HepG2 (cell line): Measurements from ENCODE around the gene GRIA3. TPM values are rescaled to one million over a fixed set of nuclear protein-coding genes. Genes with fewer than 3 reads are reported as not detected.

Experiments used
- ATAC-seq: fragments of 200-7000 bp; cut with Tn5 transposase; 3 replicates; pipeline ENCODE4 v1.9.1; 2020; ENCODE audit warnings: mild to moderate bottlenecking, moderate library complexity
- BruUV-seq: library from RNA; stranded (reverse); fragments of 400-500 nt; replicated peaks from 2 replicates; lab custom pipeline; 2021; lab: Mats Ljungman, UMichigan
- CTCF ChIA-PET: fragments of 300-600 bp; formaldehyde crosslinking; extraction: SDS; loops from one replicate; lab custom pipeline; 2021; ENCODE audit warnings: low total read pairs, inconsistent platforms, low intra/inter-chr PET ratio; lab: Yijun Ruan, JAX
- POLR2A ChIA-PET: fragments of 350-600 bp; sonication (Branson Sonifier 250); formaldehyde crosslinking; loops from one replicate; lab custom pipeline; 2020; ENCODE audit warnings: antibody characterized with exemption, inconsistent platforms; lab: Yijun Ruan, JAX
- DNase-seq: peaks from one replicate; pipeline ENCODE4 v3.0.0-alpha.2; 2015; ENCODE audit warnings: low spot score
- FAIRE-seq: peaks from 3 replicates; lab custom pipeline; 2011; peaks lifted over from hg19 to GRCh38; lab: Jason Lieb, UNC
- H2AFZ ChIP-seq: one replicate; pipeline ENCODE4 v1.6.1; 2011; ENCODE audit warnings: low read length, inconsistent platforms
- H3K27ac ChIP-seq: fragments of 300-600 bp; 3 replicates; pipeline ENCODE4 v1.8.0; 2011; ENCODE audit warnings: mixed run types, mild to moderate bottlenecking, mixed read lengths, low read length, inconsistent platforms; ENCODE audit not compliant: insufficient read depth; ENCODE audit errors: extremely low read length
- H3K27me3 ChIP-seq, 2 experiments: fragments of 200-600 bp in 1 of 2; 2 replicates in 1 of 2; 3 replicates in 1 of 2; pipeline versions ENCODE4 v1.6.0 to v1.8.0; 2011; ENCODE audit warnings: low read length in 2 of 2, mild to moderate bottlenecking in 2 of 2, moderate library complexity in 2 of 2, inconsistent platforms in 1 of 2; ENCODE audit not compliant: insufficient read depth in 2 of 2, control insufficient read depth in 1 of 2
- H3K36me3 ChIP-seq, 2 experiments: fragments of 200-600 bp in 1 of 2; replicated peaks in 1 of 2; 2 replicates in 1 of 2; 3 replicates in 1 of 2; pipeline versions ENCODE4 v1.5.1 to v1.8.0; 2011; ENCODE audit warnings: low read length in 2 of 2, inconsistent platforms in 1 of 2; ENCODE audit not compliant: insufficient read depth in 2 of 2, control insufficient read depth in 1 of 2
- H3K4me1 ChIP-seq: 2 replicates; pipeline ENCODE4 v1.5.1; 2012; ENCODE audit warnings: low read length, inconsistent platforms; ENCODE audit not compliant: insufficient read depth
- H3K4me2 ChIP-seq: 2 replicates; pipeline ENCODE4 v1.6.0; 2011; ENCODE audit warnings: low read depth, low read length, inconsistent platforms
- H3K4me3 ChIP-seq, 3 experiments: fragments of 200-600 bp in 1 of 3; sonication (generic), shearing (Covaris generic) in 1 of 3; replicated peaks in 1 of 3; 2 replicates each; pipeline ENCODE4 v1.5.1; 2011 to 2016; ENCODE audit warnings: low read length in 3 of 3, inconsistent platforms in 2 of 3, low read depth in 2 of 3, mild to moderate bottlenecking in 2 of 3, control low read depth in 1 of 3, mixed read lengths in 1 of 3; ENCODE audit not compliant: insufficient read depth in 1 of 3
- H3K79me2 ChIP-seq: one replicate; pipeline ENCODE4 v1.6.1; 2011; ENCODE audit warnings: low read length, inconsistent platforms; ENCODE audit not compliant: insufficient read depth
- H3K9ac ChIP-seq: 2 replicates; pipeline ENCODE4 v1.6.0; 2011; ENCODE audit warnings: mild to moderate bottlenecking, low read depth, low read length, inconsistent platforms; ENCODE audit not compliant: insufficient read depth
- H3K9me3 ChIP-seq: 2 replicates; pipeline ENCODE4 v1.5.1; 2012; ENCODE audit warnings: mild to moderate bottlenecking, low read length
- H4K20me1 ChIP-seq: 2 replicates; pipeline ENCODE4 v1.6.0; 2011; ENCODE audit warnings: inconsistent platforms, mild to moderate bottlenecking, low read length, moderate library complexity; ENCODE audit not compliant: insufficient read depth
- ARNTL ChIP-seq: sonication (generic); formaldehyde crosslinking; IDR thresholded peaks from 2 replicates; pipeline ENCODE4 v1.4.0; 2020; ENCODE audit warnings: mild to moderate bottlenecking, missing genetic modification reagents
- BATF2 ChIP-seq: sonication (generic); formaldehyde crosslinking; IDR thresholded peaks from 2 replicates; pipeline ENCODE4 v1.8.0; 2022; ENCODE audit warnings: mild to moderate bottlenecking, missing genetic modification reagents, moderate library complexity
- CREB3 ChIP-seq: sonication (generic); formaldehyde crosslinking; IDR thresholded peaks from 2 replicates; pipeline ENCODE4 v1.5.0; 2020; ENCODE audit warnings: missing genetic modification reagents
- GMEB1 ChIP-seq: sonication (generic); formaldehyde crosslinking; IDR thresholded peaks from 2 replicates; pipeline ENCODE4 v1.5.1; 2020; ENCODE audit warnings: missing genetic modification reagents, mild to moderate bottlenecking, borderline replicate concordance
- NFYC ChIP-seq: IDR thresholded peaks from 2 replicates; pipeline ENCODE4 v1.6.1; 2016; ENCODE audit warnings: missing genetic modification reagents, missing compliant biosample characterization
- PAF1 ChIP-seq: IDR thresholded peaks from 2 replicates; pipeline ENCODE4 v1.6.1; 2016; ENCODE audit warnings: missing genetic modification reagents, missing compliant biosample characterization
- RARG ChIP-seq: sonication (generic); formaldehyde crosslinking; IDR thresholded peaks from 2 replicates; pipeline ENCODE4 v1.4.0; 2020; ENCODE audit warnings: low read depth, mild to moderate bottlenecking, missing genetic modification reagents
- SOX5 ChIP-seq: IDR thresholded peaks from 2 replicates; pipeline ENCODE4 v1.6.1; 2016; ENCODE audit warnings: borderline replicate concordance
- USF2 ChIP-seq, 2 experiments: sonication (generic) in 1 of 2; formaldehyde crosslinking in 1 of 2; IDR thresholded peaks; 2 replicates each; pipeline versions ENCODE4 v1.5.1 to v1.6.1; 2011 to 2020; ENCODE audit warnings: borderline replicate concordance in 1 of 2, low read depth in 1 of 2, low read length in 1 of 2, mild to moderate bottlenecking in 1 of 2, missing genetic modification reagents in 1 of 2, moderate library complexity in 1 of 2
- ZFP37 ChIP-seq: sonication (generic); formaldehyde crosslinking; IDR thresholded peaks from 2 replicates; pipeline ENCODE4 v1.4.0; 2020; ENCODE audit warnings: missing genetic modification reagents, borderline replicate concordance
- ZNF160 ChIP-seq: sonication (generic); formaldehyde crosslinking; IDR thresholded peaks from 2 replicates; pipeline ENCODE4 v1.8.0; 2022; ENCODE audit warnings: mild to moderate bottlenecking, inconsistent platforms, missing genetic modification reagents
- ZNF484 ChIP-seq: sonication (generic); formaldehyde crosslinking; IDR thresholded peaks from 2 replicates; pipeline ENCODE4 v1.5.1; 2020; ENCODE audit warnings: mild to moderate bottlenecking, low read depth, missing genetic modification reagents, borderline replicate concordance
- ZNF609 ChIP-seq: sonication (generic); formaldehyde crosslinking; IDR thresholded peaks from 2 replicates; pipeline ENCODE4 v1.4.0; 2020; ENCODE audit warnings: mild to moderate bottlenecking, missing genetic modification reagents, borderline replicate concordance
- ZNF883 ChIP-seq: sonication (generic); formaldehyde crosslinking; IDR thresholded peaks from 2 replicates; pipeline ENCODE4 v1.5.1; 2020; ENCODE audit warnings: mild to moderate bottlenecking, missing genetic modification reagents; ENCODE audit errors: not compliant biosample characterization
- in situ Hi-C: cut with HindIII; loops from 2 replicates; pipeline ENCODE4 v1.10.0; 2017; ENCODE audit warnings: low pct_unique_long_range_greater_than_20kb; ENCODE audit not compliant: extremely low pct_ligation_motif_present
- intact Hi-C: fragments of 100-400 bp; cut with micrococcal nuclease; formaldehyde crosslinking; loops from one replicate; pipeline ENCODE4 v1.10.0; 2022; ENCODE audit not compliant: unreplicated experiment
- polyA plus RNA-seq, 8 experiments: library from polyadenylated mRNA; depleted of rRNA in 3 of 8; stranded (reverse) in 7 of 8; unstranded in 1 of 8; fragments of >200 nt; fragmentation: Illumina TruSeq in 4 of 8; extraction: Trizol in 4 of 8; gene quantifications; 2 replicates each; pipeline versions ENCODE4 v1.2.1 to v1.2.3, GENCODE V29; 2011 to 2016; ENCODE audit warnings: low read depth in 4 of 8, missing spikeins in 1 of 8, mixed read lengths in 1 of 8; ENCODE audit not compliant: insufficient read depth in 1 of 8
- total RNA-seq, 5 experiments: library from RNA; depleted of rRNA; stranded (reverse); fragments of >200 nt; fragmentation: Illumina TruSeq; extraction: Trizol; gene quantifications; 2 replicates each; pipeline ENCODE4 v1.2.3, GENCODE V29; 2016; ENCODE audit warnings: low read depth in 1 of 5

The GRIA3 gene
- total and polyA plus RNA-seq, 2 of the 13 experiments (the other 11 are each of a cell fraction or from before 2014, with no cell fraction given): not detected

- intact Hi-C loops: no loop called here
- no peak overlapping the region for H2AFZ ChIP-seq
- H3K4me3 ChIP-seq: no peak overlapping the region
- CTCF ChIA-PET: no interaction called here
- no peak for ATAC-seq
- H3K79me2 ChIP-seq: no peaks in the 10 kb centered on the region
- DNase-seq: no peak
- H3K9me3 ChIP-seq: no peaks in the 10 kb centered on the region
- FAIRE-seq: no peak
- POLR2A ChIA-PET: no interaction called here
- H3K36me3 ChIP-seq: no peaks in the 10 kb centered on the region
- H3K9ac ChIP-seq: no peak overlapping the region
- H3K27me3 ChIP-seq: no peaks in the 10 kb centered on the region
- no TSS peak for BruUV-seq
- no peaks in the 10 kb centered on the region for H4K20me1 ChIP-seq
- in situ Hi-C loops: no loop called here
- H3K4me1 ChIP-seq: no peaks in the 10 kb centered on the region
- H3K27ac ChIP-seq: no peak overlapping the region
- no peak overlapping the region for H3K4me2 ChIP-seq
- no peak for TF ChIP-seq ZNF883
- TF ChIP-seq ZNF609 (CRISPR knock-in tag): no peak
- TF ChIP-seq BATF2 (CRISPR knock-in tag): no peak
- TF ChIP-seq RARG (CRISPR knock-in tag): no peak
- no peak for TF ChIP-seq USF2 (IDR thresholded peaks at IDR 0.05; ENCODE audit: low read depth, low read length)
- no peak for TF ChIP-seq USF2 (CRISPR knock-in tag; IDR thresholded peaks at IDR 0.05; ENCODE audit: borderline replicate concordance)
- TF ChIP-seq PAF1 (CRISPR knock-in tag): no peak
- TF ChIP-seq ZNF484 (CRISPR knock-in tag): no peak
- no peak for TF ChIP-seq GMEB1
- no peak for TF ChIP-seq ARNTL (CRISPR knock-in tag)
- TF ChIP-seq ZFP37: no peak
- no peak for TF ChIP-seq CREB3
- no peak for TF ChIP-seq ZNF160
- no peak for TF ChIP-seq NFYC (CRISPR knock-in tag)
- TF ChIP-seq SOX5 (CRISPR knock-in tag): no peak
These were observed 129.4 kb downstream of the GRIA3 start for GRCh38 chrX:123313486-123313885.
